ENCODE data around the gene TDRD12. TPM values are rescaled to one million over a fixed set of nuclear protein-coding genes. Genes with fewer than 3 reads are reported as not detected.
"Not testable (repeated sequence)": the region's sequence is repeated elsewhere in the genome, so short reads cannot be mapped to it uniquely, and the experiment has no call there.

The TDRD12 gene
- total RNA-seq, 1 experiment from 2014 or later, result 0.64 TPM

DNA sequence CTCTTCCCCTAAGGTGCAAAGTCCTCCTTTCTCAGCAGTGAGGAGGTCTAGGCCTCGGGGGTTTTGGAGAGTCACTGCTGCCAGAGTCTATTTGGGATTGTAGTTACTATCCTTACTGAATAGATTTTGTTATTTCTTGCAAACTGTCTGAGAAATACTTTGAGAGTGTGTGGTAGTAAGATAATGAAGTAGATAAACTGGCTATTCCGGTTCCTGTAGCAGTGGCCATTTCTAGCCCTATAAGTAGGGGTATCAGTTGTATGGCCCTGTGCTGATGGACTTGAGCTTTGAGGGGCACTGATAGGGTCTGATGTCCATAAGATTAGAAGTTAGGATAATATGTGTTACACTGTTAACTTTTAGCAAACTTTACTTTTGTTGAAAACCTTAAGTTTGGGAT is 25.3 kb upstream of the TDRD12 start:
- H3K36me3 ChIP-seq (ENCODE audit: insufficient read depth, low read length, poor library complexity, severe bottlenecking); H3K27ac ChIP-seq (ENCODE audit: low read depth, low read length, poor library complexity, severe bottlenecking); DNase-seq (ENCODE audit: low spot score); H3K4me3 ChIP-seq (ENCODE audit: low read depth, low read length, poor library complexity, severe bottlenecking); H3K4me1 ChIP-seq (ENCODE audit: insufficient read depth, low read length, poor library complexity, severe bottlenecking); H3K9me3 ChIP-seq (ENCODE audit: low read depth, low read length, poor library complexity, severe bottlenecking); BruUV-seq (replicated peaks); H3K27me3 ChIP-seq (replicated peaks; ENCODE audit: insufficient read depth, low read depth, low read length, poor library complexity); POLR2A ChIA-PET (ENCODE audit: low non-redundant PET): not testable (repeated sequence)
- intact Hi-C loops (cut with micrococcal nuclease; ENCODE audit: unreplicated experiment), result loop anchor here (5.0 kb wide), 1 partner anchor 278 kb away; the partner anchor contains the start of genes CEP89 and FAAP24
- CTCF ChIA-PET, result interaction anchor here (0.6 kb wide), 1 partner anchor 44 kb away, joined by 10 read pairs; no protein-coding TSS in a partner anchor

DNA sequence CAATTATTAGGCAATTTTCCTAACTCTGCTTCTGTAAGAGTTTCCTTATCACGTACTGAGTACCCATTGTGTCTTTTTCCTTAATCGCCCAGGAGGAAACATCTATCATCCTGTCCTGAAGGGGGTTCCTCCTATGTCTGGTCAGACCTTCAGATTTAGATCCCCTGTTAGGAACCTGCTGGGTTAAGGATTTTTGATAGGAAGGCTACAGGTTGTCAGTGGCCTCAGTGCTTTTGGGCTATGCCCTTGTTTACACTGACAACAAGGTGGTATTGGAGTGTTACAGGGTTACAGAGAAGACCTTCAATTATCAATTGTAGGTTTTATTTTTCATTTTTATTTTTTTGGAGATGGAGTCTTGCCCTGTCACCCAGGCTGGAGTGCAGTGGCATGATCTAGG is 24.7 kb upstream of the TDRD12 start:
- not testable (repeated sequence) for H3K4me3 ChIP-seq (ENCODE audit: low read depth, low read length, poor library complexity, severe bottlenecking)
- intact Hi-C loops (cut with micrococcal nuclease; ENCODE audit: unreplicated experiment), result loop anchor here (5.0 kb wide), 1 partner anchor 277 kb away; the partner anchor contains the start of genes CEP89 and FAAP24

DNA sequence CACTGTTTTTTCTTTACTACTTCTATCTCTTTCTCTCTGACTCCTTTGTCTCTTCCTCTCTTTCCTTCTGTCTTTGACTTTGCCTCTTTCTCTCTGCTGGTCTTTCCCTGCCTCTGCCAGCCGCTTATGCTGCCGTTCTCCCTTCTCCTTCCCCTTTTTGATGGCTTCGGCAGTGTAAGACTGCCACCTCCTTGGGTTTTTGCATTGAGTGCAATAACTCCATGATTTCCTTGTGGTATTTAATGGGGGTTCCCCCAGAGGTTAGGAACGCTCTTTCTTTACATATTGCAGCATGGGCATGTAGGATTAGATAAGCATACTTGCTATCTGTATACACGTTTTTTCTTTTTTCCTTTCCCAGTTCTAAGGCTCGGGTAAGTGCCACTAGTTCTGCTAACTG is 24.1 kb upstream of the TDRD12 start:
- H3K27ac ChIP-seq (ENCODE audit: low read depth, low read length, poor library complexity, severe bottlenecking); BruUV-seq (replicated peaks); DNase-seq (ENCODE audit: low spot score); intact Hi-C loops (cut with micrococcal nuclease; ENCODE audit: unreplicated experiment); H3K4me3 ChIP-seq (ENCODE audit: low read depth, low read length, poor library complexity, severe bottlenecking); CTCF ChIA-PET; H3K9me3 ChIP-seq (ENCODE audit: low read depth, low read length, poor library complexity, severe bottlenecking); H3K4me1 ChIP-seq (ENCODE audit: insufficient read depth, low read length, poor library complexity, severe bottlenecking); H3K27me3 ChIP-seq (replicated peaks; ENCODE audit: insufficient read depth, low read depth, low read length, poor library complexity); POLR2A ChIA-PET (ENCODE audit: low non-redundant PET): not testable (repeated sequence)
- H3K36me3 ChIP-seq (ENCODE audit: insufficient read depth, low read length, poor library complexity, severe bottlenecking), result peaks cover 11% of the 10 kb centered on the region

More for the DNA sequence above, 24.7 kb upstream of the TDRD12 start:
- POLR2A ChIA-PET (ENCODE audit: low non-redundant PET); H3K9me3 ChIP-seq (ENCODE audit: low read depth, low read length, poor library complexity, severe bottlenecking); H3K4me1 ChIP-seq (ENCODE audit: insufficient read depth, low read length, poor library complexity, severe bottlenecking); H3K36me3 ChIP-seq (ENCODE audit: insufficient read depth, low read length, poor library complexity, severe bottlenecking); BruUV-seq (replicated peaks); H3K27ac ChIP-seq (ENCODE audit: low read depth, low read length, poor library complexity, severe bottlenecking); CTCF ChIA-PET; DNase-seq (ENCODE audit: low spot score); H3K27me3 ChIP-seq (replicated peaks; ENCODE audit: insufficient read depth, low read depth, low read length, poor library complexity): not testable (repeated sequence)

DNA sequence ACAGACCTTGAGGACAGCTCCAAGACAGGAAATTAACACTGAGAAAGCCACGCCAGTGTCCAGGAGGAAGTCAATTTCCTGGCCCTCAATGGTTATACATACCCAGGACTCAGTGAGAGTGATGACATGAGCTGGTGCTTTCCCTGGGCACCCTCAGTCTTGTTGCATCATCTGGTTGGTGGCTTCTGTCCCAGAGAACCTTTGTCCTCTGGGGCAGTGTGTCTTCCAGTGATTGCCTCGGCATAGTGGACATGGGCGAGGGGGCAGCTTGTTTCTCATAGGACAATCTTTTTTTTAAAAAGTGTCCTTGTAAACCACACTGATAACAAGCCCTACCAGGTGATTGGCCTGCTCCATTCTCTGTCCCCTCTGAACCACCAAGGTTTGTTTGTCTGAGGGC is 22.8 kb upstream of the TDRD12 start:
- CTCF ChIA-PET; intact Hi-C loops (cut with micrococcal nuclease; ENCODE audit: unreplicated experiment); H3K27ac ChIP-seq (ENCODE audit: low read depth, low read length, poor library complexity, severe bottlenecking); H3K4me3 ChIP-seq (ENCODE audit: low read depth, low read length, poor library complexity, severe bottlenecking); H3K9me3 ChIP-seq (ENCODE audit: low read depth, low read length, poor library complexity, severe bottlenecking); BruUV-seq (replicated peaks); DNase-seq (ENCODE audit: low spot score); H3K27me3 ChIP-seq (replicated peaks; ENCODE audit: insufficient read depth, low read depth, low read length, poor library complexity); POLR2A ChIA-PET (ENCODE audit: low non-redundant PET); H3K4me1 ChIP-seq (ENCODE audit: insufficient read depth, low read length, poor library complexity, severe bottlenecking): not testable (repeated sequence)
- H3K36me3 ChIP-seq (ENCODE audit: insufficient read depth, low read length, poor library complexity, severe bottlenecking), result peaks cover 15% of the 10 kb centered on the region

DNA sequence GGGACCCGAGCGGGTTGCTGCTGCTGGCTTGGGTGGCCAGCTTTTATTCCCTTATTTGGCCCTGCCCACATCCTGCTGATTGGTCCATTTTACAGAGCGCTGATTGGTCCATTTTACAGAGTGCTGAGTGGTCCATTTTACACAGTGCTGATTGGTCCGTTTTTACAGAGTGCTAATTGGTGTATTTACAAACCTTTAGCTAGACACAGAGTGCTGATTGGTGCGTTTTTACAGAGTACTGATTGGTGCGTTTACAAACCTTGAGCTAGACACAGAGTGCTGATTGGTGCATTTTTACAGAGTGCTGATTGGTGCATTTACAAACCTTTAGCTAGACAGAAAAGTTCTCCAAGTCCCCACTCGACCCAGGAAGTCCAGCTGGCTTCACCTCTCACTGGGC is 19.4 kb upstream of the TDRD12 start:
- DNase-seq (ENCODE audit: low spot score); intact Hi-C loops (cut with micrococcal nuclease; ENCODE audit: unreplicated experiment); H3K4me3 ChIP-seq (ENCODE audit: low read depth, low read length, poor library complexity, severe bottlenecking); CTCF ChIA-PET; BruUV-seq (replicated peaks); H3K4me1 ChIP-seq (ENCODE audit: insufficient read depth, low read length, poor library complexity, severe bottlenecking); H3K27me3 ChIP-seq (replicated peaks; ENCODE audit: insufficient read depth, low read depth, low read length, poor library complexity); H3K27ac ChIP-seq (ENCODE audit: low read depth, low read length, poor library complexity, severe bottlenecking): not testable (repeated sequence)
- POLR2A ChIA-PET (ENCODE audit: low non-redundant PET), result interaction anchor here (0.6 kb wide), 1 partner anchor 20 kb away, joined by 3 read pairs; no protein-coding TSS in a partner anchor
- Histone ChIP-seq H3K36me3 (ENCODE audit: insufficient read depth, low read length, poor library complexity, severe bottlenecking) (peaks cover 27% of the 10 kb centered on the region), H3K9me3 (ENCODE audit: low read depth, low read length, poor library complexity, severe bottlenecking) (peaks cover 20% of the 10 kb centered on the region)

DNA sequence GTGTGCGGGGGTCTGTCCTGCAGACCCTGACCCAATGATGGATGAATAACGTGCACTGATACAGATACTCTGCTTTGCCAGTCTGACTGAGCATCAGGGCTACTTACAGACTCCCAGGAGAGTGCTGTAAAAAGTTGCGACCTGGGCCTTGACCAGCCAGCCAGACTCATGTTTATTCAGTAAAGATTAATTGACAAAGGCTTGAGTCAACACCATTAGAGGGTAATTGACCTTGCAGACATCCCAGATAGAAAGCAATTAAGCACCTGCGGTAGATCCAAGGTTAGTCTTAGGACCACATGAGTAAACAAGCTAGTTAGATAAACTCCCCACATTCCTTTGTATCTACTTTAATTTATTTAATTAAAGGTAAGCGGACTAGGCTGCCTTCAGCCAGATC is 17.6 kb upstream of the TDRD12 start:
- no peaks in the 10 kb centered on the region for H3K27me3 ChIP-seq (replicated peaks; ENCODE audit: insufficient read depth, low read depth, low read length, poor library complexity)
- intact Hi-C loops (cut with micrococcal nuclease; ENCODE audit: unreplicated experiment), result no loop called here
- no peak for DNase-seq (ENCODE audit: low spot score)
- H3K9me3 ChIP-seq (ENCODE audit: low read depth, low read length, poor library complexity, severe bottlenecking), result peaks cover 20% of the 10 kb centered on the region
- H3K4me1 ChIP-seq (ENCODE audit: insufficient read depth, low read length, poor library complexity, severe bottlenecking), result no peaks in the 10 kb centered on the region
- no peak overlapping the region for H3K4me3 ChIP-seq (ENCODE audit: low read depth, low read length, poor library complexity, severe bottlenecking)
- no peak for TF ChIP-seq EZH2 (IDR thresholded peaks at IDR 0.05; ENCODE audit: borderline replicate concordance, low read depth, low read length, poor library complexity, severe bottlenecking)
- TF ChIP-seq, protein P1, sequence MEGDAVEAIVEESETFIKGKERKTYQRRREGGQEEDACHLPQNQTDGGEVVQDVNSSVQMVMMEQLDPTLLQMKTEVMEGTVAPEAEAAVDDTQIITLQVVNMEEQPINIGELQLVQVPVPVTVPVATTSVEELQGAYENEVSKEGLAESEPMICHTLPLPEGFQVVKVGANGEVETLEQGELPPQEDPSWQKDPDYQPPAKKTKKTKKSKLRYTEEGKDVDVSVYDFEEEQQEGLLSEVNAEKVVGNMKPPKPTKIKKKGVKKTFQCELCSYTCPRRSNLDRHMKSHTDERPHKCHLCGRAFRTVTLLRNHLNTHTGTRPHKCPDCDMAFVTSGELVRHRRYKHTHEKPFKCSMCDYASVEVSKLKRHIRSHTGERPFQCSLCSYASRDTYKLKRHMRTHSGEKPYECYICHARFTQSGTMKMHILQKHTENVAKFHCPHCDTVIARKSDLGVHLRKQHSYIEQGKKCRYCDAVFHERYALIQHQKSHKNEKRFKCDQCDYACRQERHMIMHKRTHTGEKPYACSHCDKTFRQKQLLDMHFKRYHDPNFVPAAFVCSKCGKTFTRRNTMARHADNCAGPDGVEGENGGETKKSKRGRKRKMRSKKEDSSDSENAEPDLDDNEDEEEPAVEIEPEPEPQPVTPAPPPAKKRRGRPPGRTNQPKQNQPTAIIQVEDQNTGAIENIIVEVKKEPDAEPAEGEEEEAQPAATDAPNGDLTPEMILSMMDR (conservative IDR thresholded peaks at IDR 0.05; ENCODE audit: low read depth, low read length), result no peak
- H3K27ac ChIP-seq (ENCODE audit: low read depth, low read length, poor library complexity, severe bottlenecking), result no peak overlapping the region
- ChIA-PET CTCF (no interaction called here), POLR2A (ENCODE audit: low non-redundant PET) (no interaction called here)
- peaks cover 27% of the 10 kb centered on the region for H3K36me3 ChIP-seq (ENCODE audit: insufficient read depth, low read length, poor library complexity, severe bottlenecking)
- BruUV-seq (replicated peaks), result no TSS peak

DNA sequence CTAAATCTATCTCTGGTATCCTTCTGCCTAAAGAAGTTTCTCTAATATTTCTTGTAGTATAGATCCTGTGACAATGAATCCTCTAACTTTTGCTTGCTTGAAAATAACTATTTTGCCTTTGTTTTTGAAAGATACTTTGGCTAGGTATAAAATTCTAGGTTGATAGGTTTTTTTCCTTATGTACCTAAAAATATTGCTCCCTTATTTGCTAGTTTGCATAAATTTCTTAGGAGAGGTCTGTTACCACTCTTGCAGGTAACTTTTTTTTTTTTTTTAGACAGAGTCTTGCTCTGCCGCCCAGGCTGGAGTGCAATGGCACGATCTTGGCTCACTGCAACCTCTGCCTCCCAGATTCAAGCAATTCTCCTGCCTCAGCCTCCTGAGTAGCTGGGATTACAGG is 15.6 kb upstream of the TDRD12 start:
- H3K27me3 ChIP-seq (replicated peaks; ENCODE audit: insufficient read depth, low read depth, low read length, poor library complexity); intact Hi-C loops (cut with micrococcal nuclease; ENCODE audit: unreplicated experiment); POLR2A ChIA-PET (ENCODE audit: low non-redundant PET); H3K4me1 ChIP-seq (ENCODE audit: insufficient read depth, low read length, poor library complexity, severe bottlenecking); H3K27ac ChIP-seq (ENCODE audit: low read depth, low read length, poor library complexity, severe bottlenecking); BruUV-seq (replicated peaks); DNase-seq (ENCODE audit: low spot score); CTCF ChIA-PET; H3K4me3 ChIP-seq (ENCODE audit: low read depth, low read length, poor library complexity, severe bottlenecking): not testable (repeated sequence)
- H3K36me3 ChIP-seq (ENCODE audit: insufficient read depth, low read length, poor library complexity, severe bottlenecking), result peaks cover 21% of the 10 kb centered on the region
- H3K9me3 ChIP-seq (ENCODE audit: low read depth, low read length, poor library complexity, severe bottlenecking), result peaks cover 20% of the 10 kb centered on the region

Data from A673 (cell line).